ENCODE measurements around the gene ANKRD39.

ANKRD39 gene

DNA sequence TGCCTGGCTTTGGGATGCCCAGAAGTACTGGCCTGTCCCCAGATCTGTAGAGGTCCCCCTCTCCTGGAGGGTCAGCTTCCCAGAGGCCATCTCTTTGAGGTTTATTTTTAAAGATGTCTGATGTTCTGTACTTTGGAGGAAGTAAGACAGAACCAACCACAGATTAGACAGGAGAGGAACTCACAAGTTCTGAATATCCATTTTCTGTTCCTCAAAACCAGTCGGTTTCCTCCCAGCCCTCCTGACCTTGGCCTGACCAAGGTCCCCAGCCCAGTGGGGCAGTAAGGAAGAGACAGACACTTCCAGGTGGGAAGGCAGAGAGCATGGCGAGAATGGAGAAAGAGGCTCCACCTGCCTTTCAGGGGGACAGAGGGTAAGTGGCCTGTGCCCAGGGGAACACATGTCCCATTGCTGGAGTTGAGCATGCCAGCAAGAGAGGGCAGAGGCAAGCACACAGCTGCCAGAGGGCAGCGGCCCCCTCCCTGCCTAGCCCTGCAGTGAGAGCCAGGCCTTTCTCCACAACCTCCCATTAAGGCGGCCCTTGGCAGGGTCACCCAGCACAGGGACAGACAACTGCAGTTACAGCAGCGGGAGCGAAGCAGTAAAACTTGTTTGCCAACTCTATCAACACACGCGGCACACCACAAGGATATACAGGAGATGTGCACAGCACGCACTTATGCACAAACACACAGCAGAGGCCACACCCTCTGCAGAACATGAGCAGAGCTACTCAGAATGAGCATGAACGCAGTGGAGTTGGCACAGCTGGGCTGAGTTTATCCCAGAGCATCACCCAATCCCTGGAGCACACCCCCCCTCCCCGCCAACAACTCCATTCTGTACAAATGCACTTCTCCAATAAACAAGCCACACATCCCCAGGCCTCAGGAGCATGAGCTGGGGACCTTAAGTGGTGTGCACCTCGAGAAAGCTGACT lies 30.5 kb upstream of the ANKRD39 start:
- no peak for DNase-seq

DNA sequence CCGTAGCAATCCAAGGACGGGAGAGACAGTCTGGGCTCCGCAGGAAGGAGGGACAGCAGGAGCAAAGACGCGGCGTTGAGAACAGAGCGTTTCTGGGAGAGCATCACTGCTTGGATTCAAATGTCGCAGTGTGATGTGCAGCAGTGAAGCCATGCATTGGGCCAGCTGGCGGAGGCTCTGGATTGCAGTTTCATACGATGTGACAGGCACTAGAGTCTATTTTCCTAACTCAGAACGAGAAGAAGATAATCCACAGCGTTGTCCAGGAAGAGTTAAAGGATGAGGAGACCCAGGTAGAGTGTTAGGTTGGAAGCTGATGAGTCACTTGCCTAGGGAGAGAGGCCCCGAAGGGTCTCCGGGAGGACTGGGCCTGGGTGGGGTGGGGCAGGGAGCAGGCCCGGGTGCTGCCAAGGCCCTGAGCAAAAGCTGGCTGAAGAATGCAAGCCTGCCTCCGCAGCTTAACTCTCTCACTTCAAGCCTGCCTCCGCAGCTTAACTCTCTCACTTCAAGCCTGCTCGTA lies 29.7 kb upstream of the ANKRD39 start:
- DNase-seq, result no peak

DNA sequence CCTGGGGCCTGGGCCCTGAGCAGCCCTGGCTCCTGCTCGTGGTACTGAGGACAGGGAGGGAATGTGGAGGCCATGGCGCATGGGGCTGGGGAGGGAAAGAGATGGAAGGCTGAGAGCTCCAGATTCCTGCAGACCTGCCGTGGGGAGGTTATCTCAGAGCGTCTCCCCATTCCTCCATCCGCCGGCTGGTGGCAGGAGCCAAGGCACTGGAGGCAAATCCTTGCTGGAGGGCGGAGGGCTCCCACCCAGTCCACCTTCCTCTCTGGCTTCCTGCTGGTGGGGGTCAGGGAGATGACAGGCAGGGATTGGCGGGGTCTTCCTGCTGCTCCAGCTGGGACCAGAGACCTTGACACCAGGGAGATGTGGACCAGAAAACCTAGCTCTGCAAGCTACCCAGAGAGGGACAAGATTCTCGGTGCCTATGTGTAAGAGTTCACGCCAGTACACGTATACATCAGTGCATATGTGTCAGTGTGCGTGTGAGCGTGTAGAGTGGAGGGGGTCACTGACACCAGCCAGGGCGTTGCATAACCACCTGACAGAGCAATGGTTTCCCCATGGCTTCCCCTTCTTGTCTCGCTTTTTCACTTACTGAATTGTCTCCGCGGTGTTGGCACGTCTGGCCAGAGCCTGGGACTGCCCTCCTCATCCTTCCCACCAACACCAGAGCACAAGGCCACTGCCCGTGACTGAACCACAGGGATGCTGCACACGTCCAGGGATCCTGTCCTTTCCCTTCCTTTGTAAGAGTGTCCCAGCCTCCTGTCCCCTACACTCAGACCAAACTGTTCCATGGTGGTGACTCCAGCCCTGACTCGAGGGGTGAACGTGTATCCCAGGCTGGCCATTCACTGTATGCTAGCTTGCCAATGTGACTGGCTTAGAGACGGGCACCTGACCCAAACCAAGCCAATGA lies 27.9 kb upstream of the ANKRD39 start:
- no peak for DNase-seq

DNA sequence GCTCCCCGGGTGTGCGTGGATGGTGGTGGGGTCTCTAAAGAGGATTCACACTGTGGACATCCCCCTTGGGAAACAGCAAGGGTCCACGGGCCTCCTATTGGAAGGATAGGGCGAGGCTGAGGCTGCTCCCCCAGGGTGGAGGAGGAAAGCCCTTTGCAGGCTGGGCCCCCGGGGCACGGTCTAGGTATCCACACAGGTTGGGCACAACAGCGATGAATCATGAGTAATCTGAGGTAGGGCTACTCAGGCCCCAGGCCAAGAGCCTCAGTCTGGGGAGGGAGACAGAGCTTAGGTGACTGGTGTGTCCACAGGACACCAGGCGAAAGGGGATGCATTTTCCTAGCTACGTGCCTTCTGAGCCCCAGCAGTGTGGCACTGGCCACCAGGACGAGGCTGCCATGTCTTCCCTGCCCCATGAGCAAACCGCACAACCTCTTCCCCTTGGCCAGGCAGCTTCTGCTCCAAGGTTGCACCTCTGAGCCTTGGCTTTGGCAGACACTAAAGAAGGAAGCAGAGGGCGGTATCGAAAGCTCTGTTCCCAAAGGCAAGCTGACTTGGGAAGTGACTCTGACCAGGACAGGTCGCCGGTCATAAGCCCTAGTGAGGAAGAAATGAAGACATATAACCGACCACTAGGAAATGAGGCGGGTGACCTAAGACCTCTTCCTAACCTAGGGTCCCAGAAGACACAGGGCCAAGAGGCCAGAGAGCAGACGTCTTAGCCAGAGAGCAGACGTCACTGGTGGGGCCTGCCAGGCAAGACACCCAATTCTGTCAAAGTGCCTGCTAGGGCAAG lies 26.7 kb upstream of the ANKRD39 start:
- no peak for DNase-seq

DNA sequence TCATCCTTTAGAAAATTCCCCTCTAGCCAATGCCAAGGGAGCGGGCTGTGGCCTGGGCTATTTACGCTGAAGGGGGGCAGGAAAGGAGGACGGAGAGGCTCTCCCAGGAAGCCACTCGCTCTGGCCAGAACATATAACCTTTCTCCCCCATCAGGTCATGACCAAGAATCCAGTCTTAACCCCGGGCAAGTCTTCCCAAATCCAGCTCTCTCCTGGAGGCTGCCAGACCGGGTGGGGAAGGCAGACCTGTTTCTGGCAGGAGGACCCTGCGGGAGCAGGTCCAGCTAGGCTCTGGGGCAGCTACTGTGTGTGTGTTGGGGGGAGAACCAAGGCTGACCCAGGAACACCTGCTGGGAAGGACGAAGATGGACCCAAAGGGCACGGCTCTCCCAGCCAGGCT lies 25.5 kb upstream of the ANKRD39 start:
- DNase-seq, result no peak

DNA sequence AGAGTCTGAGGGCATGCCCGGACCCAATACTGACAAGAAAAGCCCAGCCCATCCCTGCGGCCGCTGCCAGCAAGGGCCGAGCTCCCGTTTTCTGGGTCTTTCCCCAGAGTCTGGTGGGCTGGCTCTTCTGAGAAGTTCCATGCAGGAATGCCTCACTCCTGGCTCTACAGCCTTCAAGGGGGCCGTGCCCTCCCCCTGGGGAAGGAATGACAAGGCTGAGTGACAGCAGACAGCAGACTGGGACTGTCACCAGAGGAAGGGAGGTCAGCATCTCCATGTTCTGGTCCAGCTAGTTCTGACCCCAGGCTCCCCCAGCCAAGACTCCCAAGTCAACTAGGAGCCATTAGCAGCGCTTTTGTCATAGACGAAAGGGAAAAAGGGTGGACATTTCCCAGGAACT lies 25.1 kb upstream of the ANKRD39 start:
- no peak for DNase-seq

DNA sequence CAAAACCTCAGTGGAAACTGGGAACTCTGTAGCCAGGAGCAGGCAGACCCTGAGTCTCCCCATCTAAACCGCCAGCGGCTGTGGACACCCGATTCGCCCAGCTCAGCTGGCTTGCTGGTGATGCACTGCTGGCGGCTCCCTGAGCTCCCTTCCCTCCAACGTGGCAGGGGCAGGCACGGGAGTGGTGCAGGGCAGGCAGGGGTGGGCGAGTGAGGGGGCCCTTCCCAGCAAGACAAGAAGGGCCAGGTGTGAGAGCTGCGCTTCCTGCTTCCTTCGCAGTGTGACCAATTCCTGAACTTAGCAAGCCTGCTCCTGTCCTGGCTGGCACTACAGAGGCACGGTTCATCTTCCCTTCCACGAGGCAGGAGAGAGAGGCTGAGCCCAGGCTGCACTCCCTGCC lies 24.4 kb upstream of the ANKRD39 start:
- DNase-seq, result no peak

DNA sequence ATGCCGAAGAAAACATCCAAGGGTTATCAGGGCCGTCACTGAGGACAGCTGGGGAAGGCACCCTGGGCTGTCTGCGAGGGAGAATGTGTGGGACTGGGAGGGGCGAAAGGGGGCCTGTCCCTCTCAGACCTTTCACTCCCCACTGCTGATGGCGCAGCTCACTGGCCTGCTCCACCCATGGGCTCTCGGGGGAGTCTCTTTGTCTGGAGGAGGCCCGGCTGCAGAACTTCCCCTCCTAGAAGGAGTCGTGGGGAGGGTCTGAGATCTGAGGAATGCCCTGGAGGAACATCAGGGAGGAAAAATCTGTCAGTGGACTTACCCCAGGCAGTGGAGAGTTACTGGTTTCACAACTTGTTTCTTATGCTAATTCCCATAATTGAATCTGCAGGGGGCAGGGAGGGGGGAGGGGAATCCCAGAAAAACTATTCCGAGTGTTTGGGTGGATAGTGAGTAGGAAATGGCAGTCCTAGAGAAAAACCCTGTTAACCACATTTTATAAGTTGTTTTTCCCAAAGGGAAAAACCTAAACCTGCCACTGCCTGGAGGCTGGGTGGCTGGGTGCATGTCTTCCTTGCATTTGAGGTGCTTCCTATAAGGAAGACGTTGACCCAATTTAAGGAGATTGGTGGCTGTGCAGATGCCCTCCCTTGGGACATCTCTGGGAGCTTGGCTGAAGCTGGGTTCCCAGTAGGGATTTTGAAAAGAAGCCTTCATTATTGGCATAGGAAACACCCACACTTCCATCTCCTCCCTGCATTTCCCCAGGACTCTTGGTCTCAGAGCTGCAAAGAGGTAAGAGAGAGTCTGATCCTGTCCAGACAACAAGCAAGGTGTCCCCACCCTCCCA lies 23.8 kb upstream of the ANKRD39 start:
- DNase-seq, result no peak

DNA sequence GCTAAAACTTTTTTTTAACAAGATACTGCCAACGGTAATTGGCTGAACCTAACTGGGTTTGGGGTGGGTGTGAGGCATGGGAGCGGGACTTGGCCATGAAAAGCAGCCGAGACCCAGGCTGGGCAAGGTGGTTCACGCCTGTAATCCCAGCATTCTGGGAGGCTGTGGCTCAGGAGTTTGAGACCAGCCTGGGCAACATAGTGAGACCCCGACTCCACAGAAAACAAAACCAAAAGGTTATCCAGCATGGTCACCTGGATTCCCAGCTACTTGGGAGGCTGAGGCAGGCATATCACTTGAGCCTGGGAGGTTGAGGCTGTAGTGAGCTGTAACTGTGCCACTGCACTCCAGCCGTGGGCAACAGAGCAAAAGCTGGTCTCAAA lies 23.1 kb upstream of the ANKRD39 start:
- no peak for DNase-seq

DNA sequence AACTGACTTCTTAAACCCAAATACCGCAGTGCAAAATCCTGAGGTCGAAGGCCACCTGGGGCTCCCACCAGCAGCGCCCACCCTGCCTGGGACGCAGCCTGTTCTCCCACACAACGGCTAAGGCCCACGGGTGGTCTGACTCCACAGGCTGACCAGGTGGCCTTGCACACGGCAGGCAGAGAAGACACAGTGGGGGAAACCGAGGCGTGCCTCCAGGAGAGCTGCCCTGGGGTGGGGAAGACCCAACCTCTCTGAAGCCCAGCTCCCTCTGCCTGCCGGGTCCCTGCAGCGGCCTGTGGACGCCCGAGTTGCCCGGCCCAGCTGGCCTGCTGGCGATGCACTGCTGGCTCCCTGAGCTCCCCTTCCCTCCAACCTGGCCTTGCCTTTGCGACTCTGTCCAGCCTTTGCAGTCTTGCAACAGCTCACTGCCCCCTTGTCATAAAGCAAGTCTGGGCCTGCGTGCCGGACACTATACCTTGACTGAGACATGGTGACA lies 21.8 kb upstream of the ANKRD39 start:
- no peak for DNase-seq

DNA sequence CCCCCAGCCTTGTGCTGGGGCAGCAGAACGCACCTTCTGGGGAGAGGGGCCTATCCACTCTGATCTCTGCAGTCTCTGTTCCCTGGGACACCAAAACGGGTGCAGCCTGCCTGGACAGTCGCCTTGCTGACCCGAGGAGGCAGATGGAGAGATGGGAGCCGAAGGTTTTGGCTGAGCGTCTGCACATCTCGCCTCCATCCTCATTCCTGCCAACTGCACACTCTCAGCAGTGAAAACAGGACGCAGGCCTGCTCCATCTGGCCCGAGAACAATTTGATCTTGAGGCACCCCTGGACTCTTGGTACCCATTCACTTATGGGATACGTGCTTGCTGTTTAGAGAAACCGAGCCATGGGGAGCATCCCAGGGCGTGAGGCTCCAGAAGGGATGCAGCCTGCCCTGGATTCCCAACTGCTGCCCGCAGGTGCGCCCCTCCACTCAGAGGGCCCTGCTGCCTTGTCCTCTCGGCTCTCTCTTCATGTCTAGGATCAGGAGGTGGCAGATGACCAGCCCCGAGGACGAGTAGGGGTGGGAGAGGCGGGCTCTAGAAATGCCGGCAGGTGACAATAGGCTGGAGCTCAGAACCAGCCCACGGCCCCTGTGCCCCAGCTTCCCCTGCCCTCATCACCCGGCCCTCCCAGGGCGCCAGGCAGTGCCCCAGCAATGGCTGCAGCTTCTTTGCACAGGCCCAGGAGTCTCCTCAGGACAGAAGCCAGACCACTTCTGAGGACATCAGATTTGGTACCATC lies 21.2 kb upstream of the ANKRD39 start:
- no peak for DNase-seq

DNA sequence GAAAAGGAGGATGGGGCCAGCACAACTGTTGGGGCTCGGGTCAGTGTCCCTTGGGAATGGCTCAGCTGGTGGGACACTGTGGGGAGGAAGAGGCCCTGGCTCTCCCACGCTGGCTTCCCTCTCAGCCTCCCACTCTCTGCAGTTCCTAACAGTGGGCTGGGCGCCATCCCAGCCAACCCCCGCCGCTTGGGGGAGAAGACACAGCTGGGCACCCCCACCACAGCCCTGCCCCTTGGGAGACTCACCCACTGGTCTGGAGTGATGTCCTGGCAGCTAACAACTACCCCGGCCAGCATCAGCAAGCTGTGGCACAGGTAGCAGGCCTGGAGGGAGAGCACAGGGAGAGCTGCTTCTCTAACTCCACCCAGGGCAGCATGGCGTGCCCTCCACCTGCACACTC lies 20.4 kb upstream of the ANKRD39 start:
- no peak for DNase-seq

DNA sequence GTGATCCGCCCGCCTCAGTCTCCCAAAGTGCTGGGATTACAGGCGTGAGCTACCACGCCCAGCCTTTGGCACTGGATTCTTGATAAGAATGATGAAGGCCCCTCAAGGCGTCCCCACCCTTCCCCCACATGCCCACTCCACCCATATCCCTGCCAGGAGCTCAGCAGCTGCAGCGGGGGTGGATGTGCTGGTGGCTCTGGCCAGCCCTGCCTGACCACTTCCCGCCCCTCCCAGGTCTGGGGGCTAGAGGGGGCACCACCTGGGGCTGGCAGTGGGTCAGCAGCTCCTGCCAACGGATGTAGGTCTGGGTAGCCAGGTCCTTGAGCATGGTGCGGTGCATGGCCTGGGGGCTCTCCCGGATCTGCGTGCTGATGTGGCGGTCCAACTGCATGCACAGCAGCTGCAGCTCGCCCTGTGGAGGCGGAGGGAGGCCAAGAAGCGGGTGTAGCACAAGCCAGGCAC lies 19.8 kb upstream of the ANKRD39 start:
- no peak for DNase-seq

DNA sequence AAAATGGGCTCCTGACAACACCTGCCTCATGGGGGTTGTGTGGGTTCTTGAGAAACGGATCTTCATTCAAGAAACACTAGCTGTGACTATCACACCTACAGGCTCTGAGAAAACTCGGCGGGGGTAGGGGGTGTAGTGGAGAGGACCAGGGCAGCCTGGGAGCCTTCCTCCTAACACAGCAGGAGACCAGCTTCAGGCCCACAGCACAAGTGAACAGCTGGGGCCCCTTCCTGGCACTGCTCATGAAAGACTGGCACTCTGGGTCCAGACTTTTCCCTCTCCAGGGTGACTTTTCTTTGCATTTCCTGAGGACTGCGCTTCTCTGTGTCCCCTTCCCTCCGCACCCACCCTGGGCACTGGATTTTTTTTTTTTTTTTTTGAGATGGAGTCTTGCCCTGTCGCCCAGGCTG lies 19.2 kb upstream of the ANKRD39 start:
- no peak for DNase-seq

DNA sequence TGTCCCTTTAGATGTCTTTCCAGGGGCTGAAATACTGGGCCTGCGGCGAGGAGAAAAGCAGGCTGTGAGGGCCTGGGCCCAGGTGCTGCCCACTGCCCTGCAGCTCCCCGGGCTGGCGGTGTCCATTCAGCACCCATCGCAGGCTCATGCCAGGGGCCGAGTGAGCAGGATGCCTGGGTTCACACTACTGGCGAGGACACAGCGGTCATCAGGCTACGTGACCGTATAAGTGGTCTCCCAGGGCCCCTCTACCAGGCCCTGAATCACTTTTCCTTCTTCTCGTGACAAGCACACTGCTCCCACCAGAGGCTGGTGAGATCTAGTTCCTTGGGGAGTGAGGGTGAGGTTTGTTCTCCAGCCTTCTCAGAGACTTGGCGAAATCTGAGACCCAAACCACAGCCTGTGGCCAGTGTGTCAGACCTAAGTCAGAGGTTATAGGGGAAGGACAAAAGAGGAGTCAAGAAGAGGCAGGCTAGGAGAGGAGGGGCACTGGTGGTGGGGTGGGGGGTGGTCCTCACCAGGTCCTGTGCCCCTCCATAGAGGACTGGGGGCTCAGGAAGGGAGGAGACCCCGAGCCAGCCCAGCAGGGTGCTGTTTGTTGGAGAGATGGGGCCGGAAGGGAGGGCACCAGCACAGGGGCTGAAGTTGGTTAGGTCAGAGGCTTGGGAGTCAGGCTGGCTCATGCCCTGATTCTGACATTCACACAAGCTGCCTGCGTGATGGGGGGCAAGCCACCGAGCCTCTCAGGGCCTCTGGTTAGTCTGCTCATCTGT lies 18.6 kb upstream of the ANKRD39 start:
- no peak for DNase-seq

DNA sequence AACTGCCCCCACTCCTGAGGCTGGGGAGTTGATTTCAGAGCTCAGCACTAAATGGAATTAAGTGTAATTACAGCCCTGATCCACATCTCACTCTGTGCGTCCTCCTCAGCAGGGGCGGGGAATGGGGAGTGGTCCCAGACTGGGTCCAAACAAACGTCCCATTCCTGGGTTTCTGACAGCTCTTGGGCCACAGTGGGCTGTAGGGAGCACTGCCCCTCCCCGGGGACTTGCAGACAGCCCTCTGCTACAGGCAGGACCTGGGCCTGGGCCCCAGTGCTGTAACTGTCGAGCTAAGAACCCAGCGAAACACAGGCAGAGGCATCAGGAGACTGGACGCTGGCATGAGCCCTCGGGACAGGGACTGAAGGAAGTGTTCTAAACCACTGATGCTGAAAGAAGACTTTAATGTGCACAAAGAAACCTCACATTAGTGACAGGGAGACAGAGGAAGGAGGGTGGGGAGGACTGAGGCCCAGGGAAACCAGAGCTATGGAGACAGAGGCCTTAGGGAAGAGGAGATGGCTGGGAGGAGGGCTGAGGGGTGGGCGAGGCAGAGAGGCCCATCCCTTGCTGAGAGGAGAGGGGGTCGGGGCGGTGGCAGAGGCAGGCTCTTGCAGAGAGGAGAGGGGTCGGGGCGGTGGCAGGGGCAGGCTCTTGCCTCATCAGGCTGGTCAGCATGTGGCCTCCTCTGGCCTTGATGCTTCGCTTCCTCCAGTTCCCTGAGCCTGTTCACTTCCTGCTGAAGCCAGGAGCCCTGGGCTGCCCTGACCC lies 17.9 kb upstream of the ANKRD39 start:
- no peak for DNase-seq

DNA sequence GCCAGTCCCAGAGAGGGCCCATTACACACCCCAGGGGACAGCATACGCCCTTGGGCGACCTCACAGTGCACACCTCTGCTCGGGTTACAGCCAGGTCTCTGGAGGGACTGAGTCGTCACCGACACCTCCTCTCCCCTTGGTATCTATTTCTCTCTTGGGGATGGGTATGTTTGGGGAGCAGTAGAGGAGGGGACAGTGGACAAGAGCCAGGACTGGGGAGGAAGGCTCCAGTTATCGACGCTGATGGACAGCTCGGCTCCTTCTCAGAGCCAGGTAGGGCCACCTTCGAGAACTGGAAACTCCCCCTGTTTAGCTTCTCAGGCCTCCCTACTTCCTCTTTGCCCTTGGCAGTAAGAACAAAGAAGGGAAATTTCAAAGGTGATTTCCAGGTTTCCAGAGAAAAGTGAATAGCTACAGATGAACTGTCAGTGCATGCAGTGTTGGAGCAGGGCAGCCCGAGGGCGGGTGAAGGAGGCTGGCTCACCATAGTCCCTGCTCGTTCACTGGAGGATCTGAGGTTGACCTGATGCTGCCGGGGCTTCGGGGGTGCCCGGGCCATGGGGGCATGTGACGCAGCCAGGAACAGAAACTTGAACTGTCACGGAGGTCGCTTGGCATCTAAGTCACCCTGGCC lies 16.5 kb upstream of the ANKRD39 start:
- DNase-seq, result no peak

DNA sequence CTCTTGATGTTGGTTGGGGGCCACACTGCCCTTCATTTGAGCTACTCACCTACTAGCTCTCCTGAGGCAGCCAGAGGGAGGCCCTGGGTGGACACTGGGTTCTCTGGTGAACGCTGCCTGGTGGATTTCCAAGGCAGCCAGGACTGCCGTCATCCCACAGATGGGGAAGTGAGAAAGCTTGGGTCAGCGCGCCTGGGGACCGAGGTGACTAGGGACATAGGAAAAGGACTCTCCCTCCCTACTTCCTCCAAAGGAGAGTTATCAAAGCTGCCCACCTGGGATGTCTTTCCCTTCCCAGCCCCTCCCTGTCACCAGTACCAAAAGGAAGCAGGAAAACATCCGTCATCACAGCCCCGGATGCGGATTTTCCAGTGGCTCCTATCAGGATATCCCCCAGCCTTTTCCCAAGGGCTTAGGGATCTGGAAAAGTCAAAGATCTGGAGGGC lies 15.9 kb upstream of the ANKRD39 start:
- DNase-seq, result no peak

All from right kidney (tissue), 1 donor.